Glomerular endothelial cell (primary cell): ENCODE measurements around the gene CABLES2. TPM values are rescaled to one million over a fixed set of nuclear protein-coding genes. Genes with fewer than 3 reads are reported as not detected.

ENCODE experiments used
- DNase-seq: peaks from one replicate; pipeline ENCODE4 v3.0.0-alpha.2; 2011; ENCODE audit warnings: low read depth, low spot score; ENCODE audit errors: extremely low read depth
- total RNA-seq: library from RNA; depleted of rRNA; stranded (reverse); fragments of >200 nt; gene quantifications from 2 replicates; pipeline ENCODE4 v1.2.3, GENCODE V29; 2015

CABLES2 gene
- total RNA-seq, 1 donor from 2014 or later: 9.6 TPM

DNA sequence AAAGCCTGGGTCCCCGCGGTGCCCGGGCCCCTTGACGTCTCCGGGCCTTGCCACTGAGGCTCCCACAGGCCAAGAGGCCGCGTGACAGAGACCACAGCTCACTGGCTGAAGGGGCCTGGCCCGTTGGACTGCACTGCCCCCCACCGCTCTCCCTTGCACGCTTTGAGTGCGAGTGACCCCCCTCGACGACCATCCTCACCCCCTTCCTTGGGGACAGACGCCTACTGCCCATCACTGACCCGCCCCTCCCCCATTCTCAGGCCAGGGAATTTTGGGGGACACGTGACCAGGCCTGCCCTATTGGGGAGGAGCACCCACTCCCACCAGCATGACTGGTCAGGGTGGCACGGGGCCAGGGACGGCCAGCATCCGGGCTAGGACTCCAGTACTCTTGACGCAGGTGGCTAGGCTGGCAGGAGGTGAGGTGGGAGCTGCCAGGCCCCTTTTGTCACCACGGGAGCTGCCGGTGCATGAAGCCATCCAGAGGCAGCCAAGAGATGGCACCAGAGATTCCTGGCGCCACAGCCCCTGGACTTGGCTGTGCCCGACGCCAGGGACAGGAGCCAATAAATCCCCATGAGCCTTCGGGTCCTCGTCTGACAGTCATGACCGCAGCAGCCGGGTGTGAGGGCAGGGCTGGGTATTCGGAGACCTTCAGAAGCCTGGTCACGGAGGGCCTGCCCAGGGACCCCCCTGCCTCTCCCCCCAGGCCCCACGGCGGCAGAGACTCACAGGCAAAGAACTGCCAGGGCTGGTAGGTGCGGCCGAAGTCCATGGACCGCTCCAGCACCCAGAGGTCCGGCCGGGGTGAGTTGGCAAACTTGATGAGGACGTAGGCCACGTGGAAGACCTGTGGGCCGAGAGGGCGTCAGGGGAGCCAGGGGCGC lies 54.4 kb downstream of the CABLES2 start:
- DNase-seq: no peak

DNA sequence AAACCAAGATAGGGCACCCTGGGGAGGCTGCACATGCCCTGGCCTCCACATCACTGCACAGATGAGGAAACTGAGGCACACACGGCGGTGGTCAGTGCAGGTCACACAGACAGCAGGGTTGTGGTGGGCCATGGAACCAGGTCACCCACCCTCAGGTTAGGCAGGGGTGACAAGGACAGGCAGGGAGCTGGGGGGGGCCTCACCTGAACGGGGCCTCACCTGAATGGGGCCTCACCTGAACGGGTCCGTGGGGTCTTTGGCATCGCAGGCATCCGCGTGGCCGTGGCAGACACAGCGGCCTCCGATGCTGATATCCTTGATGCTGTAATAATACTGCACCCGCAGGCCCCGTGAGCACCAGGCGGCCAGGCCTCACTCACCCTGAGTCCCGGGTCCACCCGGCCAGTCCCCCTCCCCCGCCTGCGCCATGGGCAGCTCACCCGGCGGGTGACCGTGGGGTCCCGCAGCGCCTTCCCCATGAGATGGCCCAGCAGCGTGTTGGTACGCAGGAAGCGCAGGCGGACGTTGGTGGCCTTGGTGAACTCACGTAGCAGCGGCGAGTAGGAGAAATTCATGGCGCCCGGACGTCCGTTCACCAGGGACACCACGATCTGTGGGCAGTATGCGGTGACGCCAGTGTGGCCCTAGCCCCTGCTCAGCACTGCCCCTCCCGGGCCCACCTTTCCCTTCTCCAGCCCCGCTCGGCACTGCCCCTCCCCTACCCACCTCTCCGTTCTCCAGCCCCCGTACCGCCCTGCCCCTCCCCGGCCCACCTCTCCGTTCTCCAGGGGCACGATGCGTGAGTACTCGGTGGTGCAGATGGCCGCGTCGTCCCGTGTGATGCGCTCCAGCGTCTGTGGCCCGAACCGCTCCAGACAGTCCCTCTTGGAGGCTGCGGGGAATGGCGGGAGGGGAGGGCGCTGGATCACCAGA lies 55.4 kb downstream of the CABLES2 start:
- no peak for DNase-seq

DNA sequence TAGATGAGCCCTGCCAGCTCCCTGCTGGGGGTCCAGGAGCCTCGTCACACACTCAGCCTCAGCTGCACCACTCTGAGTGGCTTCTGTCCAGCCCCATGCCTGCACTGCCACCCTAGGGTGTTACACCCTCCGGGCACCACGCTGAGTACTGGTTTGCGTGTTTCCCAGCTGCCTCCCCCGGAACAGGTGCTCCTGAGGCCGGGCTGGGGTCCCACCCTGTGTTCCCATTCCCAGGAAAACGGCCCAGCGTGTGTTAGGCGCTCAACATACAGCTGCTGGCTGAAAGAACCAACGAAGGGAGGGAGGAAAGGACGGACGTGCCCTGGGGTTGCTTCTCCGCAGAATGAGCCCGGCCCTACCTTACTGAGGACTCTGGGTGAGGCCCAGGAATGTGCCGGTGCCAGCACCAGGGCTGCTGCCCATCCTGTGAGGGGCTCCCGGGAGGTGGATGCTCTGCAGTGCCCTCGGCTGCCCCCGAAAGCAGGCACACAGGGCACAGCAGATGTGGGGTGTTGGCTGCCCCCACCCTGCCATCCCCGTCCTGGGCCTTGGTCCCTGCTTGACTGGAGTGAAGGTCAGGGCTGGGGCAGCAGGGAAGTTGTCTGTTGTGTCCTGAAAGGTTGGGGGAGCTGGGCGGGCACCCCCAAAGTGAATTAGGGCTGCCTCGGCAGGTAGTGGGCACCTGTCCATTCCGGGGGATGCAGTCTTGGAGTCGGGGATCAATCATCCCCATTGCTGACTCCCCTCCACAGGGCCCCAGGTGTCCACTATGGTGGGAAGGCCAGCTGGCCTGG lies 56.3 kb downstream of the CABLES2 start:
- no peak for DNase-seq

DNA sequence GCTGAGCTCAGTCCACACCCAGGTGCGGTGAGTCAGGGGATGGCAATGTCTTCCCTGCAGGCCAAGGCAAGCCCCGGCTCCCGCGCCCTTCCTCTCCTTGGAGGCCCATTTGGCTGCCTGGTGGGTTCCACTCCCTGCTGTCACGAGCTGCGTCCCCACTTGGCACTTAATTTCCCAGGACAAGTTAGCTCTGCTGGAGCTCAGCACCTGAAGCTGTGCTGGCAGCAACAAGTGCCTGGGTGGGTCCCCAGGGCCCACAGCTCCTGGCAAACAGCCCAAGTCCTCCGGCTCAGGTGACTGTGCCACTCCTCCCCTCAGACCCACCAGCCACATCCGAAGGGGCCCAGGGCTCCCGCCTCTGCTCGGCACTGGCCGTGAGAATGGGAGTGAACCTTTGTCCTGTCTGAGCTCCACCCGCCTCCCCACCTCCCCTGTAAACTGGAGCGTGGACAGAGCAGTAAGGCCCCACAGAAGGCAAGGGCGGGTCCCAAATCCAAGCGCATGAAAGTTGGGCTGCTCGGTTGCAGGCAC lies 56.9 kb downstream of the CABLES2 start:
- DNase-seq: no peak

DNA sequence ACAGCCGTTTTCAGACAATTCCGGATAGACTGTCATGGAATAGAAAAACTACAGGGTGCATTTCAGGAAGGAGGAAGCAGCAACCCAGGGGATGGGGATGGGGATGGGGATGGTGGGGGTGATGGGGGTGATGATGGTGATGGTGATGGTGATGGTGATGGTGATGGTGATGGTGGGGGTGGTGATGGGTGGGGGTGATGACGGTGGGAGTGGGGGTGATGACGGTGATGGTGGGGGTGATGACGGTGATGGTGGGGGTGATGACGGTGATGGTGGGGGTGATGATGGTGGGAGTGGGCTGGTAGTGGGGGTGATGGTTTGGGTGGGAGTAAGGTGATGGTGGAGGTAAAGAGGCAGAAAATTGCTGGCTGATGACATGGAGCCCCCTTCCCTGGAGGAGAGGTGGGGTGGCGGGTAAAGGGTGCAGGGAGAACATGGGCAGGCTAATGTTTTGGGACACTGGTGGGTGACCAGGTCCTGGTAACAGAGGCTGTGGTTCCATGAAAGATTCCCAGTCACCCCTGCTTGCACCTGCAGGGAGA lies 57.5 kb downstream of the CABLES2 start:
- DNase-seq: no peak

DNA sequence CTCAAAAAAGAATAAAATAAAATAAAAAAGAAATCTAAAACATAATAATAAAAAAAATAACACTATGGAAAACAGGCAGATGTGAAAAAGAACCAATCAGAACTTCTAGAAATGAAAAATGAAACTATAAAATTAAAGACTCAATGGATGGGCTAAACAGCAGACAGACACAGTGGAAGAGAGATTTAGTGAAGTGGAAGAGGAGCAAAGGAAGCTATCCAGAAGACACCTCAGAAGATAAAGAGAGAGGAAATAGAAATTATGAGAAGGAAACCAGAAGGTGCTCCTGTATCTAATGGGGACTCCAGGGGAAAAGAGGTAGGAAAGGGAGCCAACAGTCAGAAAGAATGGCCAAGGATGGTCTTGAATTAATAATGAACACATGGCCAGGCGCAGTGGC lies 58.5 kb downstream of the CABLES2 start:
- DNase-seq: no peak

DNA sequence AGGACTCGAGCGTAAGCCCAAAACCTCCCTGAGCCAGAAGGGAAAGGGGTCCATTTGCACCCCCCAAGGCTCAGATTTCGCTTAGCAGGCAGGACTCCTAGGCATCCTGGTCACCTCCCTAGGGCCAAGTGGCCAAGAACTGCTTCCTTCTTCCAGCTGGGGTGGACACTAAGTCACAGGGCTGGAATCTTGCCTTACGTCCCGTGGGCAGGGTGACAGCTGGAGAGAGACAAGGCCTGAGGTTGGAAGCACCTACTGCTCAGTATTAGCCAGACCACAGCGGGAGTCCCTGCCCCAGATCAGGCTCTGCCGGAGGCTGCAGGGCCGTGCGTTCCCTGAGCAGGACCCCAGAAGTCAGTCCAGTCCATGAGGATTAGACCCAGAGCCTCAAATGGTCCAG lies 59.6 kb downstream of the CABLES2 start:
- no peak for DNase-seq

DNA sequence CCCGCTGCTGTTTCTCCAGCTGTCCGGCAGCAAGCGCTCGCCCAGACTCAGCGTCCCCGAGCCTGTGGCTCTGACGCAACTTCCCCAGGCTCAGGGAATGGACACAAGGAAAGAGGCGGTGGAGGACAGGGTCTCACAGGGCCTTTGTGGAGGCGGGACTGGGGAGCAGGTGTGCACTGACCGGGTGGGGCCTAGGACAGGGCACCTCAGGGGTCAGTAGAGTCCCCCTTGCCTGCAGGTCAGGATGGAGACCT lies 60.0 kb downstream of the CABLES2 start:
- DNase-seq: no peak

DNA sequence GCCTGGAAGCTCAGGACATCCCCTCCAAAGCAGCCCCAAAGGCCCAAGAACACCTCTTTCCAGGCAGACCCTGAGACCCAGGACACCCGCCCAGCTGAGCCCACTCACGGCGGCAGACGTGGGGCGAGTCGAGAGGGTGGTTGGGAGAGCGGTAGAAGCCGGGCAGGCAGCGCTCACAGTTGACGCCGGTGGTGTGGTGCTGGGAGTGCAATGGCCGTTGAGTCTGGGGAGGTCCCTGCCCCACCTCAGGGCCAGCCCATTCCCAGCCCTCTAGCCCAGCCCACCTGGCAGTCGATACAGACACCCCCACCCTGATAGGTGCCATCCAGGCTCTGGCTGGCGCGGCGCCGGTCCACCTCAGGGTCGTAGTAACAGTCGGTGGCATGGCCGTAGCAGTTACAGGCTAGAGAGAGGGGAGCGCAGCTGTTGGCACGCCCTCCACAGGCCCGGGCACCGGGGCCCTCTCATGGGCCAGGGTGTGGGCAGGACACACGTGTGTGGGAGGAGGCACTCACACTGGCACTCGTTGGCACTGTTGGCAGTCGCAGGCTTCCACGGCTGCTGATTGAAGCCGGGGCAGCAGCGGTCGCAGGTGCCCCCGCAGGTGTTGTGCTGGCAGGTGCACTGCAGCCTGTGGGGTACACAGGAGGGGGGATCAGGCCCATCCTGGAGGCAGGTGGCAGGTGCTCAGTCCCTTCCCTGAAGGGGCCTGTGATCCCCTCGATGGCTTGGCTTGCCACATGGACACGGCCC lies 60.5 kb downstream of the CABLES2 start:
- DNase-seq: no peak

DNA sequence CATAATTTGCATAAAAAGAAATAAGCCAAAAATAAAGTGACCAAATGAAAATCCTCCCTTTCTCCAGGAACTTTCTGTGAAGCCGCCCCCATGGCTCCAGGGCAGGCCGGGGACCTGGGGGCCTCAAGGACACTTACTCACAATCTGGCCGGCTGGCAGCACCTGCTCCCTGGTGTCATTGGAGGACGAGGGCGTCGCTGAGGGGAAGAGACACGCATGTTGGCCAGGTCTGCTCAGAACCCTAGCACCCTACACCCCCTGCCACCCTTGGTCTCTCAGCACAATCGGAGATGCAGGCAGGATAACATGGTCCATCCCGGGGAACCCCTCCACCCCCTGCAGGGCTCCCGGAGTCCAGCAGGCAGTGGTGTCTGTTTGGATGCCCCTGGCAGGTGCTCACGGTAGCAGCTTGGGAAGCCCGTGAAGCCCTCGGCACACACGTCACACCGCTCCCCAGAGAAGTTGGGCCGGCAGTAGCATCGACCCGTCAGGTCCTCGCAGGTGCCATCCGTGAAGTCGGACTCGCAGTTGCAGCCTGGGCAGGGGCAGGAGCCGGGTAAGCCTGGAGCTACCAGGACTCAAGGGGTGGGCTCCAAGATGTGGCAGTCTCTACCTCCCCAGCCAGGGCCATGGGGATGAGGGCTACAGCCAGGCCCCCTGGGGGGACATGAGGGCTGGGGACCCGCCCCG lies 61.3 kb downstream of the CABLES2 start:
- no peak for DNase-seq

DNA sequence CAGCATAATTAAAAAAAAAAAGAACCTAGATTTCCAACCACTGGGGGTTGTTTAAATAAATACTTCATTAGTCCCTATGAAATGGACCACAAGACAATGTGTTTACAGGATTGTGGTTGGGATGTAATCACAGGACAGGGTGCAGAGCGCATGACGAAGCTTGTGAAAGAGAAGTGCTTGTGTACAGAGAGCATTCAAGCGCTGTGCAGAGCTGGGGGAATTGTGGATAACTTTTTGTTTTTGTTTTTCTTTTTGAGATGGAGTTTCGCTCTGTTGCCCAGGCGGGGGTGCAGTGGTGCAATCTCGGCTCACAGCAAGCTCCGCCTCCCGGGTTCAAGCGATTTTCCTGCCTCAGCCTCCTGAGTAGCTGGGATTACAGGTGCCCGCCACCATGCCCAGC lies 62.3 kb downstream of the CABLES2 start:
- no peak for DNase-seq

DNA sequence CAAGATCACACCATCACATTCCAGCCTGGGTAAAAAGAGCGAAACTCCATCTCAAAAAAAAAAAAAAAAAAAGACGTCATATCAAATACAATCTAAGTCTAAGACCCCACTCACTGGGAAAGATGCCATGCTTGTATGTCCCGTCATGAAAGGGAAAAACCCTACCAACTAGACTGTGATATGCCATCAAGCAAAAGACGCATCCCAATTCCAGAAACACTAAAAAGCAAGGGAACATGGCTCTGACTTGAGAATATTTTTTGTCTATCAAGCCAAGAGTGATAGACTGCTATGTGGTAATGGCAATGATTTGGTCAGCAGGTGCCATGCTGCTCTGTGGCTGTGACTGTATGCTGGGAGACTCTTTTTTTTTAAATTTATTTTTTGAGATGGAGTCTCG lies 63.0 kb downstream of the CABLES2 start:
- no peak for DNase-seq

DNA sequence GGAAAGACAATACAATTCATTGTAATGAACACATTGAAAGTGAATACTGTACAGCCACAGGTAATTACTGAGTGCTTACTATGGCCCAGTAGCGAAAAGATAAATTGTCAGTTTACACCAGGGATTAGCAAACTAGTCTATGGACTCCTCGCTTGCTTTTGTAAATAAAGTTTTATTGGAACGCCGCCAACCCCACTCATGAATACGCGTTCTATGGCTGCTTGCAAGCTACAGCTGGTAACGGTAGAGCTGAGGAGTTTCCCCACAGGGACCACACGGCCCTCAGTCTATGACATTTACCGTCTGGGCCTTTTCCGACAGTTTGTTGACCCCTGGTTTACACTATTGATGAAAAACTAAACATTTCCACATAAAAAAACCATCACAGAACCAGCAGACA lies 64.2 kb downstream of the CABLES2 start:
- DNase-seq: no peak

DNA sequence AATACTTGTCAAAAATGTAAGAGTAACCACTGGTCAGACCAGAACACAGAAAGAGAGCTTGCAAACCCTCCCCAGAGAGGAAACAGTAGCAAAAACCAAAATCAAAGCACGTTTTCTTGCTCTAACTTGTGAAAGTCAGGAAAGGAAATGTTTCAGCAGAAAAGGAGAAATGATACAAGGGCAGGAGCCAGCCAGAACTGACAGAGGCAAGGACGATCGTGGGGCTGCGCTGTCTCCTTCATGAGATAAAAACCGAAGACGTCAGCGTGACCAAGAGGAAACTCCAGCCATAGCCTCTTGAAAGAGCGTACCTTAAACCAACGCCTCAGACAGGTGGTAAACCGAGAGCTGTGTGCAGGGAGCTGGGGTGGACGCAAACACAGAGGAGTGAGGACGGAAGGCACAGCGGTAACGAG lies 67.4 kb downstream of the CABLES2 start:
- DNase-seq: no peak

Other genes with a start within 250 kb of the CABLES2 start
- 17.8 and 26.4 TPM in 2 replicates for gene MTG2, start 224.3 kb downstream of the CABLES2 start, total RNA-seq
- gene HRH3, start 187.0 kb downstream of the CABLES2 start, total RNA-seq: not detected in 2 replicates
- gene OSBPL2, start 168.8 kb downstream of the CABLES2 start, total RNA-seq: 19.9 and 25.8 TPM in 2 replicates
- gene ADRM1, start 104.3 kb downstream of the CABLES2 start, total RNA-seq: 197 and 227 TPM in 2 replicates
- 283 and 453 TPM in 2 replicates for gene LAMA5, start 40.0 kb downstream of the CABLES2 start, total RNA-seq
- gene RPS21, start 20.2 kb downstream of the CABLES2 start, total RNA-seq: 1,159 and 2,475 TPM in 2 replicates
- gene RBBP8NL, start 20.3 kb upstream of the CABLES2 start, total RNA-seq: not detected in 2 replicates
- gene GATA5, start 68.7 kb upstream of the CABLES2 start, total RNA-seq: not detected in 2 replicates
- 7.3 and 7.9 TPM in 2 replicates for gene SLCO4A1, start 235.2 kb upstream of the CABLES2 start, total RNA-seq